ENCODE data around the gene ADORA1. TPM values are rescaled to one million over a fixed set of nuclear protein-coding genes. Genes with fewer than 3 reads are reported as not detected.

Gene ADORA1
- total and polyA plus RNA-seq, 2 donors (not counting 3 experiments of a cell fraction or from before 2014, with no cell fraction given), result 0.15 TPM; not detected in 1

DNA sequence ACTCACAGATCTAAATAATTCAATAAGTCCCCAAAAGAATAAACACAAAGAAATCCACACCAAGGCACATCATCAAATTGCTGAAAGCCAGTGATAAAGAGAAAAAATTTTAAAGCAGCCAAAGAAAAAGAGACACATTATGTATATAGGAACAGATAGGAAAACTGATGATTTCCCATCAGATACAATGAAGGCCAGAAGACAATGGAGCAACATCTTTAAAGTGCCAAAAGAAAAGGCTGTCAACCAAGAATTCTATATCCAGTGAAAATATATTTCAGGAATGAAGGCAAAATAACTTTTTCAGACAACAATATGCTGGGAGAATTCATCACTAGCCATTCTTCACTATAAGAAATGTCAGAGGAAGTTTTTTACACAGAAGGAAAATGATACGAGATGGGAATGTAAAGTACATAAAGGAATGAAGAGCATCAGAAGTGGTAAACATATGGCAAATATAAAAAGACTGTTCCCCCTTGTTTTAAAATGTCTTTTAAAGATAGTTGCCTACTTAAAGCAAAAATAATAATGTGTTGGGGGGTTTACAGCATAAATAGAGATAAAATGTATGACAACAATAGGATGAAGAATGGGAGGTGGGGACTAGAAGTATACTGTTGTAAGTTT, 32.4 kb upstream of the ADORA1 start:
- Histone ChIP-seq H3K9me3 (replicated peaks; ENCODE audit: control insufficient read depth, insufficient read depth, low read length) (no peaks in the 10 kb centered on the region), H3K27me3 (ENCODE audit: control insufficient read depth in 2 of 2, insufficient read depth in 2 of 2, low read length in 2 of 2) (peaks cover 3 to 21% of the 10 kb centered on the region in 2 experiments), H3K36me3 (ENCODE audit: control insufficient read depth in 2 of 2, extremely low read depth in 1 of 2, insufficient read depth in 2 of 2, low read length in 2 of 2) (no peaks in the 10 kb centered on the region), H3K27ac (ENCODE audit: insufficient read depth, low read depth, low read length) (no peak overlapping the region), H4K20me1 (replicated peaks; ENCODE audit: control insufficient read depth, extremely low read depth, insufficient read depth, low read length) (no peaks in the 10 kb centered on the region), H2AFZ (ENCODE audit: low read depth, low read length) (no peak overlapping the region), H3K4me1 (ENCODE audit: control insufficient read depth, extremely low read depth, insufficient read depth, low read length) (no peaks in the 10 kb centered on the region), H3K79me2 (ENCODE audit: control insufficient read depth, insufficient read depth, low read length) (no peaks in the 10 kb centered on the region), H3K4me3 (replicated peaks in 1 of 3; ENCODE audit: insufficient read depth in 1 of 3, low read depth in 1 of 3, low read length in 3 of 3) (no peak overlapping the region), H3K9me1 (replicated peaks; ENCODE audit: control insufficient read depth, extremely low read depth, insufficient read depth, low read length) (no peaks in the 10 kb centered on the region), H3K4me2 (ENCODE audit: insufficient read depth, low read length) (no peak overlapping the region), H3K9ac (replicated peaks; ENCODE audit: extremely low read depth, insufficient read depth, low read length) (no peak overlapping the region)
- BruUV-seq (replicated peaks), result no TSS peak
- FAIRE-seq (no peak), DNase-seq (ENCODE audit: low read depth, low spot score) (no peak)
- ChIA-PET CTCF (interaction anchor here (1.8 kb wide), 1 partner anchor 11 kb away, joined by 8 read pairs; no protein-coding TSS in a partner anchor), POLR2A (interaction anchor here (0.6 kb wide), 1 partner anchor 94 kb away, joined by 4 read pairs; no protein-coding TSS in a partner anchor)
- dilution Hi-C loops (cut with MboI; ENCODE audit: extremely low pct_ligation_motif_present, low sequenced_read_pairs), result no loop called here
- intact Hi-C loops (cut with micrococcal nuclease), result no loop called here
- TF ChIP-seq POLR2AphosphoS5 (IDR thresholded peaks at IDR 0.05; ENCODE audit: insufficient read depth, low read depth, low read length), result no peak
- TF ChIP-seq GATA2 (IDR thresholded peaks at IDR 0.05; ENCODE audit: insufficient read depth, insufficient read length, low read depth, low read length), result no peak
- TF ChIP-seq, protein P1, sequence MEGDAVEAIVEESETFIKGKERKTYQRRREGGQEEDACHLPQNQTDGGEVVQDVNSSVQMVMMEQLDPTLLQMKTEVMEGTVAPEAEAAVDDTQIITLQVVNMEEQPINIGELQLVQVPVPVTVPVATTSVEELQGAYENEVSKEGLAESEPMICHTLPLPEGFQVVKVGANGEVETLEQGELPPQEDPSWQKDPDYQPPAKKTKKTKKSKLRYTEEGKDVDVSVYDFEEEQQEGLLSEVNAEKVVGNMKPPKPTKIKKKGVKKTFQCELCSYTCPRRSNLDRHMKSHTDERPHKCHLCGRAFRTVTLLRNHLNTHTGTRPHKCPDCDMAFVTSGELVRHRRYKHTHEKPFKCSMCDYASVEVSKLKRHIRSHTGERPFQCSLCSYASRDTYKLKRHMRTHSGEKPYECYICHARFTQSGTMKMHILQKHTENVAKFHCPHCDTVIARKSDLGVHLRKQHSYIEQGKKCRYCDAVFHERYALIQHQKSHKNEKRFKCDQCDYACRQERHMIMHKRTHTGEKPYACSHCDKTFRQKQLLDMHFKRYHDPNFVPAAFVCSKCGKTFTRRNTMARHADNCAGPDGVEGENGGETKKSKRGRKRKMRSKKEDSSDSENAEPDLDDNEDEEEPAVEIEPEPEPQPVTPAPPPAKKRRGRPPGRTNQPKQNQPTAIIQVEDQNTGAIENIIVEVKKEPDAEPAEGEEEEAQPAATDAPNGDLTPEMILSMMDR (IDR thresholded peaks at IDR 0.05; ENCODE audit: extremely low read depth in 1 of 2, insufficient read depth in 1 of 2, low read depth in 1 of 2, low read length in 2 of 2), result no peak
- TF ChIP-seq, protein P2, sequence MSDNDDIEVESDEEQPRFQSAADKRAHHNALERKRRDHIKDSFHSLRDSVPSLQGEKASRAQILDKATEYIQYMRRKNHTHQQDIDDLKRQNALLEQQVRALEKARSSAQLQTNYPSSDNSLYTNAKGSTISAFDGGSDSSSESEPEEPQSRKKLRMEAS (IDR thresholded peaks at IDR 0.05; ENCODE audit: insufficient read depth, insufficient read length), result no peak
- no peak for TF ChIP-seq POLR2A (IDR thresholded peaks at IDR 0.05; ENCODE audit: low read depth, low read length)
- no peak for TF ChIP-seq EZH2 (IDR thresholded peaks at IDR 0.05; ENCODE audit: borderline replicate concordance, low read depth, low read length, severe bottlenecking)
- TF ChIP-seq JUN (IDR thresholded peaks at IDR 0.05; ENCODE audit: borderline replicate concordance, insufficient read depth, insufficient read length, low read depth), result no peak
- TF ChIP-seq MYC (IDR thresholded peaks at IDR 0.05; ENCODE audit: low read depth, low read length), result no peak
- no peak for TF ChIP-seq FOS (IDR thresholded peaks at IDR 0.05; ENCODE audit: borderline replicate concordance, insufficient read depth, low read length)
